GM21619 (cell line): ENCODE results near the gene ATE1.

ENCODE experiments used
- ATAC-seq: cut with Tn5 transposase; IDR thresholded peaks from one replicate; pipeline ENCODE4 v1.9.1; 2021; ENCODE audit not compliant: unreplicated experiment

ATE1 gene

GRCh38 chr10:121879476-121879875 is 48.4 kb downstream of the ATE1 start:
- no peak for ATAC-seq

- ATAC-seq = no peak
Observed at GRCh38 chr10:121873236-121873635, 54.6 kb downstream of the ATE1 start.

- ATAC-seq = no peak
Observed at GRCh38 chr10:121870413-121870812, 57.4 kb downstream of the ATE1 start.

DNA sequence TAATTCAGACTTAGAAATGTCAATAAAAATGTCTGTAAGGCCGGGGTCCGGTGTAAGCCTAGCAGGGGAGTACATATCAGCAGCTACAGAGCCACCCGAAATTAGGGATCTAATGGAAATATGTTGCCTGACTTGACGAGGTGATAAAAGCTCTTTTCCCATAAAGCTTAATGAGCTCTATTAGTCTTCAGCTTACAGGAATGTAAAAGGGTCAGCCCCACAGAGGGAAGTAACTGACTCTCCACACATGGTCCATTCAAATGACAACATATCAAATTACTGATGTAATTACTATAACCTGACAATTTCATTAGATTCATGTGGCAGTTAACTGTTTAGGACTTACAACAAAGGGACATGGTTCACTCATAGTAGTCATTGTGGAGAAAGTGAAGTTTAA is 62.3 kb downstream of the ATE1 start:
- ATAC-seq = no peak

DNA sequence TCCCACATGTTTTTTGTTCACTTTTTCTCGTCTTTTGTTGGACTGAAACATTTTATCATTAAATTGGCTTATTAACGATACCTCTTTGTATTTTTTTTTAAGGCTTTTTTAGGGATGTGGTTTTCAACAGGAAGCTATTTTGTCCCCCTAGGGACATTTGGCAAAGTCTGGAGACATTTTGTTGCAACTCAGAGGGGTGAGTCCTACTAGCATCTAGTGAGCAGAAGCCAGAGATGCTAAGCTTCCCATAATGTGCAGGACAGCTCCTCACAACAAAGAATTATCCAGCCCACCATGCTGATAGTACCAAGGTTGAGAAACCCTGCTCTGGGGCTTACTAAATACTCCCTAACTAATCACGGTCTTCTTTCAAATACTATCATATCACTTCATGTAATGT is 63.2 kb downstream of the ATE1 start:
- no peak for ATAC-seq

- no peak for ATAC-seq
Observed at GRCh38 chr10:121864168-121864567, 63.7 kb downstream of the ATE1 start.

DNA sequence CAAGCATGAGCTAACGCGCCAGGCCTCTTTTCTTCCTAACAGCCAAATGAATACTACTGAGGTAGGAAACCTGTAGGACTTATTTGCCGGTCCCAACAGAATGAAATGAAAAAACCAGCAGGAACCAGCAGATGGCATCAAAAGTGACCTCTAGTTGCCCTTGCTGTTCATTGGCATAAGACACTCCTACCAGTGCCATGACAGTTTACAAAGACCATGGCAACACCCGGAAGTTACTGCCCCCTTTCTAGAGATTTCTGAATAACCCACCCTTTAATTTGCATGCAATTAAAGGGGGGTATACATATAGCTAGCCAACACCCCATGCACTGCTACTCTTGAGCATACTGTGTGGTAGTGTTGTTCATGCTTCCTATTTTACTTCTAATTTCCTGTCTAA is 65.2 kb downstream of the ATE1 start:
- ATAC-seq = no peak

GRCh38 chr10:121862042-121862441 is 65.8 kb downstream of the ATE1 start:
- ATAC-seq = no peak

DNA sequence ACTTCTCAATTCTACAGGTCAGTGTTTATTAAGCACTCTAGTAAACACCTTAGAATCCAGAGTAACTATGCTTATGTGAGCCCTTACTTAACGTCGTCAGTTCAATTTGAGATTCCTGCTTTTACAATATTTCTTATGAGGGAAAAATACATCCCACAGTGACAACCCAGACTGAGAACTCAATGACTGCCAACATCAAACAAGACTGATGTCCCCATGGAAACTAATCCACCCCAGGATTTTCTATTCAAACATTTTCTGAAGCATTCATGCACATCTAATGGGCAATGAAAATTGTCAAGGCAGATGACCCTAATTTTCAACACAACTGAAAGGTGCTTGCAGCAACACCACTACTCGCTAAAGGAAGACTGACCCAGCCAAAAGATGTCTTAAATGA is 67.0 kb downstream of the ATE1 start:
- no peak for ATAC-seq

GRCh38 chr10:121854809-121855445 is 72.9 kb downstream of the ATE1 start:
- ATAC-seq = no peak

- no peak for ATAC-seq
Observed at GRCh38 chr10:121853950-121854349, 73.9 kb downstream of the ATE1 start.

GRCh38 chr10:121851786-121852185 is 76.0 kb downstream of the ATE1 start:
- ATAC-seq = no peak

DNA sequence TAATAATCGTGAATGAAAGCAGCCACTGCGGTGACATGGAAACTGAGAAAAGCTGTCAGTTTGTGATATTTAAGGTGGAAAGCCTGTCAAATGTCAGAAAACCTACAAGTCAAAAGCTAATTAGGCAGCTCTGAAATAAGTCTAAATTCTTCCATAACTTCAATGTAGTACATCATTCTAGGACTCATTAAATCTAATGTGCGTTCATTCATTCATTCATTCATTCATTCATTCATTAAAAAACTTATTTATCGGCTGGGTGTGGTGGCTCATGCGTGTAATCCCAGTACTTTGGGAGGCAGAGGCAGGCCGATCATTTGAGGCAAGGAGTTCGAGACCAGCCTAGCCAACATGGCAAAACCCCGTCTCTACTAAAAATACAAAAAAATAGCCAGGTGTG is 79.7 kb downstream of the ATE1 start:
- no peak for ATAC-seq

- ATAC-seq = no peak
Observed at GRCh38 chr10:121846555-121846954, 81.3 kb downstream of the ATE1 start.

DNA sequence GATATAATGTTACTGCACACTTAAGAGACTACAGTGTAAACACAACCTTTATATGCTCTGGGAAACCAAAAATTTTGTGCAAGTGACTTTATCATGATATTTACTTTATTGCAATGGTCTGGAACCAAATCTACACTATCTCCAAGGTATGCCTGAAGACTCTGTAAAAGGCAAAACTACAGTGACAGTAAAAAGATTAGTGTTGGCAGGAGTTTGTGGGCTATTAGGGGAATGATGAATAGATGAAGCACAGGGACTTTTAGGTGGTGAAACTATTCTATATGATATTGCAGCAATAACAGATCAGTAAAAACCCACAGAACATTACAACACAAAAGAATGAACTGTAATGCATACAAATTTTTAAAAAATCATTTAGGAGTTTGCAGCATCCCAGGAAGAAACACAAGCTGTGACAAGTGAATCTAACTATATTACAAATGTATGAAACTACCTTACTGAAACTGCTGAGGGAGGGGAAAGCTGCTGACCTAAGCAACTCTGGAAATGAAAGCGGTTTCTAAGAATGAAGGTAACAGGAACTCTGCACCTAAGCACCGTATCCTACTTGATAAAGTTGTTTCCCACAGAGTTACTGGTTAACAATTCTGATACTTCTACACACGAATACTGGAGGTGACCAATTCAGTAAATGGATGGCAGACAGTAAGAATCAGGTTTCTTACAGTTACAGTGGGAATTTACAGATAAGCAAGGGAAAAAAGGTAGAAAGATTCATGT is 82.6 kb downstream of the ATE1 start:
- peak; percentile 95 for ATAC-seq

GRCh38 chr10:121844537-121844936 is 83.3 kb downstream of the ATE1 start:
- no peak for ATAC-seq

- no peak for ATAC-seq
Observed at GRCh38 chr10:121843379-121843778, 84.5 kb downstream of the ATE1 start.

- ATAC-seq = no peak
Observed at GRCh38 chr10:121841862-121842261, 86.0 kb downstream of the ATE1 start.

GRCh38 chr10:121838931-121839330 is 88.9 kb downstream of the ATE1 start:
- no peak for ATAC-seq

- ATAC-seq = no peak
Observed at GRCh38 chr10:121838149-121838548, 89.7 kb downstream of the ATE1 start.

DNA sequence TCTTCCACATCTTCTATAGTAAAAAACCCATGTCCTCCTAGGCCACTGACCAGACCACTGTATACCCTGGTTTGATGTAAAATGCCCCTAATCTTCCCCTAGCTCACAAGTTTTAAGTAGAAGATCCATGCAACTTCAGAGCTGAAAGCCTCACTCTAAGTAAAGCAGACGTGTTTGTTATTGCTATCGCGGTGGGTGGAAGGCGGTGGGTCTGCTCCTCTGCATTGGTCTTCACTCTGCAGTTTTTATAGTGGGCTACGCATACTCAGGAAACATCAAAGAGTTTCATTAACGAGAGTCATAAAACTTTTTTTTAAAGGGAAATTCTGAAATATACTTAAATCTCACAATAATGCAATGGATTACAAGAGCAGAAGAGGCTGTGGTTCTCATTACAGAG is 91.7 kb downstream of the ATE1 start:
- no peak for ATAC-seq

DNA sequence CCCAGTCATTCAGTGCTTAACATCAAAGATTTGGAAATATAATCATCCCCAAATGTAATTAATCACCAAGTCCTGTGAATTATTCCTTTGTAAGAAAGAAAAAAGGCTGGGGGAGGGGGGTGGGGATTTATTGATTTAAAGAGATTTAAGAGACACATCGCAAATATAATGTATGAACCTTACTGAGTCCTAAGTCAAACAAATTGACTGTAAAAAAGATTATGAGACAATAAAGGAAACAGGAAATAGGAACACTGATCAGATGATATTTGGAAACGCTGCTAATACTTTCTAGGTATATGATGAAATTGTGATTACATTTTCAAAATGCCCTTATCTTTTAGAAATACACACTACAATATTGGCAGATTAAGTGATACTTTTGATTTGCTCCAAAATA is 92.5 kb downstream of the ATE1 start:
- no peak for ATAC-seq

DNA sequence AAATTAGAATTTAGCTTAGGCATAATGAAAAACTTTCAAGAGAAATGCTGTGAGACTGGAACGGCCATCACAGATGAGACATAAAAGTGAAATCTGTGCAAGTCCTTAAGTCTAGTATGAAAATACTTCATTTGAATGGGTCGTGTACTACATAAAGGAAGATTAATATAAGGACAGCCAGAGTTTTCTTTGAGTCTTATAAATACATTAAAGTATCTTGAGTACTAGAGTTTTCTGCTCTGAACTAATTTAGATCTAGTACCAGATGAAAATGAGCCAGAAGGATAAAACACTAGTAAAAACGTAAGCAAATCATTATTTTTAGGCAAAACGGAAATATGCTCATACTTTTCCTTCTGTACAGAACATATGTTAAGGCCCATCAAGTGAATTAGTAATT is 93.1 kb downstream of the ATE1 start:
- ATAC-seq = no peak
